ENCODE data around the gene UBFD1.
"Not testable (repeated sequence)": the region's sequence is repeated elsewhere in the genome, so short reads cannot be mapped to it uniquely, and the experiment has no call there.

The UBFD1 gene

DNA sequence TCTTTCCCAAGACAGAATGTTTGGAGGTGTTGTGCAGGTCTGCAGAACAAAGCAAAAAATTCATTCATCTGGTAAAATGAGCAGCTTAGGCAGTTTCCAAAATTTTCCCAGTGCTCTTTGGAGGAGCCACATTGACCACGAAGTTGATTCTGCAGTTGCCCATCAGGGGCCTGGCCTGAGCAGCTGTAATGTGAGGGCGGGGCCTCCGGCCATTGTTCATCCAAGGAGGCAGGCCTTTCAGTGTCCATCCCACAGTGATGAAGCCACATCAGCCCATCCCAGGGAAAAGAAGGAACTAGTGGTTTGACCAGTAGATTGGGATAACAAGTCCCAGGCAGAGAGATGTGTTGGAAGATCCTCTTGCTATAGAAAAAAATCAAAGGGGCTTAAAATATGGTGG lies 10.1 kb downstream of the UBFD1 start:
- no peak for DNase-seq (ENCODE audit: low spot score)

DNA sequence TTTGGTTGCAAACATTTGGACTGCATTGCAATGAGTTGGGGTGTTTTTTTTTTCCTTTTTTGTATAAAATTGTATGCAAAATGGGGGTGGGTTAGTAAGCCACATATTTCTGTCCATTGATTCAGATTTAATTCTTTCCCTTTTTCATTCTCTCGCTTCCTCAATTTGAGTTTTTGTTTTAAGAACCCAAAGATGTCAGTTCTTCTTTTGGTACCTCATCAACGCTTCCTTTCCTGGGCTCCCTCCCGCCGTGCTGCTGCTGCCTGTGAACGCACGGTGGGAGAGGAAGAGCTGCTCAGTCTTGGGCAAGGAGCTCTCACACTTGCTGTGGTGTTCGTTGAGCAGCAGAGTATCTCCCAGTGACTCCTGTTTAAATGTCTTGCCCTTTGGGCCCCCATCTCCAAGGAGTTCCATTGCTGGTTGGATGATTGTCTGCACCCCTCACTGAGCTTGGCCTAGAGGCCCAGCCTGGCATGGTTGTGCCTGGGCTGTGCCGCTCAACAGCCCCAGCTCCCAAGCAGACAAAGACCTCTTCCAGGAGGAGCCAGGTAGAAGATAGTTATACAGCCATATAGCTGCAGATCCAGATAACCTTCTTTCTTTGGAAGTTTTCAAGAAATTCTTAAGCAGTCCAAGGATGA lies 13.6 kb downstream of the UBFD1 start:
- peak; percentile 34 for DNase-seq (ENCODE audit: low spot score)

DNA sequence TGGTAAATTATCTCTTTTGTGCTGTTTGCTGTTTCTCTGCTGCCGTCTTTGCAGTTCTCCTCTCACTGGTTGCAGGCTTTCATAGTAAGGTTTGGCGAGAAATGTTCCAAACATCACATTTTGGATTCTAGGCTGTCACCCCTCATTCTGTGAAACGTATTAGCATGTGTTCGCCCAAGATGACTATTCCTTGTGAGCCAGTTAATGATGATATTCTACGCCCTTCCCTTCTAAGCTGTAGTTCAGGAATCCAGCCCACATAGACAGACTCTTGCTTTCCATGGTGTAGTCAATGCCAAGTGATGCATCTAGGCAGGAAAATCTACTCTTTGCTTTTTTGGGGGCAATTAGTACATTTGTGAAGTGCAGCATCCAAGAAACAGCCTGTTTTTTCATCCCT lies 14.4 kb downstream of the UBFD1 start:
- no peak for DNase-seq (ENCODE audit: low spot score)

GRCh38 chr16:23572394-23572793 lies 14.9 kb downstream of the UBFD1 start:
- DNase-seq (ENCODE audit: low spot score): no peak

DNA sequence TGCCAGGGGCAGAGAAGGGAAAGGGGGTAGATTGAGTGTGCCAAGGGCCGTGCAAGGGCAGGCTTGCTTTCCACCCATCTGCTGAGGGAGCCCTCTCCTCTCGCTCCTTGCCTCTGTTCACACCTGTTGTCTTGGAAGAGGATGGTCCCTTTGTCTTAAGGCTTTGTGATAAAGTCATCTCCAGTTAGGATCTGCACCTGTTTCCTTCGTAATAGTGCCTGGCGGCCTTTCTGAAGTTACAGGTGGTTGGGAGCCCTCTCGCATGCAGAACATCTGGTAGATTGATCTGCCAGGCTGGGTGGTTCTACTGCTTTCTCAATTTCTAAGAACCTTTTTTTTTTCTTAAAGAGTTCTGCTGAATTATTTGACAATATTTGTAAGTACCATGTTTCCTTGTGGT lies 16.3 kb downstream of the UBFD1 start:
- no peak for DNase-seq (ENCODE audit: low spot score)

DNA sequence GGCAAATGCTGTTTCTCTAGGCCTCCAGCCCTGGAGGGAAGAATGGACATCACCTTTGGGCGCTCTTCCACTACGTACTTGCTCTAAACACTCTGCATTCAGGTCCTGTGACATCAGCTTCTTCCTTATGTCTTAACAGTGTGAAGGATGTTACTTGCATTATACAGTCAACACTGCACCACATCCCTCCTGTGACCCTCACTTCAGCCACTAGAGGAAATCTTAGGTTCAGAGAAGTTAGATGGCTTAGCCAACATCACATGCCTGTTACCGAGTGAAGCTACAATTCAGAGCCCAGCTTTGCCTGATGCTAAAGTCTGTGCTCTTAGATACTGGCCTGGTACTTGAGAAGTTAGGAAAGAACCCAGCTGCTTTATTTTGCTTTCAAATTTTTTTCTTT lies 18.3 kb downstream of the UBFD1 start:
- no peak for DNase-seq (ENCODE audit: low spot score)

GRCh38 chr16:23577493-23577892 lies 20.0 kb downstream of the UBFD1 start:
- no peak for DNase-seq (ENCODE audit: low spot score)

GRCh38 chr16:23578101-23578830 lies 20.7 kb downstream of the UBFD1 start:
- peak; percentile 47 for DNase-seq (ENCODE audit: low spot score)

DNA sequence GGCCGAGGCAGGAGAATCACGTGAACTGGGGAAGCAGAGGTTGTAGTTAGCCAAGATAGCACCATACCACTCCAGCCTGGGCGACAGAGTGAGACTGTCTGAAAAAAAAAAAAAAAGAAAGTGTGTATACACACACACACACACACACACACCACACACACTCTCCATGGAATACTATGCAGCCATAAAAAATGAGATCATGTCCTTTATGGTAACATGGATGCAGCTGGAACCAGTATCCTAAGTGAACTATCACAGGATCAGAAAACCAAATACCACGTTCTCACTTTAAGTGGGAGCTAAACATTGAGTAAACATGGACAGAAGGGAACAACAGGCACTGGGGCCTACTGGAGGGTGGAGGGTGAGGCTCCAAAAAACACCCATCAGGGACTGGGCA lies 21.8 kb downstream of the UBFD1 start:
- DNase-seq (ENCODE audit: low spot score): no peak

DNA sequence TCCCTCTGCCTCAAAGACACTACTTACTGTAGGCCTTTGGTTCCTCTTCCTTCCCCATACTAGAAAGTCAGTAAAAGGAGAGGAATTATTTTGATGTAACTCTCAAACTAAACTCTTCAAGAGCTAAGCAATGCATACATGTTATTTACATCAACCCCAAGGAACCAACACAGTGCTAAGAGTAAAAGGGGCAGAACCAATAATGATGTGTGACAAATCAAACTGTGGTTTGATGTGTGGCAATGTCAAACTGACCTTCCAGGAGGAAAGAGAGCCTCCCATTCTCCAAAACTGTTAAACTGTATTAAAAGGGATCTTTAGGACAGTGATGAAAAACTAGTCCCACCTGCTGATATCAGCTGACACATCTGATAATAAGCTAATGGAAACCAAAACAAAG lies 22.9 kb downstream of the UBFD1 start:
- no peak for DNase-seq (ENCODE audit: low spot score)

GRCh38 chr16:23581764-23582163 lies 24.2 kb downstream of the UBFD1 start:
- DNase-seq (ENCODE audit: low spot score): no peak

DNA sequence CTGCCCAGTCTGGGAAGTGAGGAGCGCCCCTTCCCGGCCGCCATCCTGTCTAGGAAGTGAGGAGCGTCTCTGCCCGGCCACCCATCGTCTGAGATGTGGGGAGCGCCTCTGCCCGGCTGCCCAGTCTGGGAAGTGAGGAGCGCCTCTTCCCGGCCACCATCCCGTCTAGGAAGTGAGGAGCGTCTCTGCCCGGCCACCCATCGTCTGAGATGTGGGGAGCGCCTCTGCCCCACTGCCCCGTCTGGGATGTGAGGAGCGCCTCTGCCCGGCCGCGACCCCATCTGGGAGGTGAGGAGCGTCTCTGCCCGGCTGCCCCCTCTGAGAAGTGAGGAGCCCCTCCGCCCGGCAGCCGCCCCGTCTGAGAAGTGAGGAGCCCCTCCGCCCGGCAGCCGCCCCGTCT lies 25.7 kb downstream of the UBFD1 start:
- not testable (repeated sequence) for DNase-seq (ENCODE audit: low spot score)

GRCh38 chr16:23584186-23585076 lies 26.9 kb downstream of the UBFD1 start:
- no peak for DNase-seq (ENCODE audit: low spot score)

- DNase-seq (ENCODE audit: low spot score): no peak
Observed at GRCh38 chr16:23587726-23588125, 30.2 kb downstream of the UBFD1 start.

DNA sequence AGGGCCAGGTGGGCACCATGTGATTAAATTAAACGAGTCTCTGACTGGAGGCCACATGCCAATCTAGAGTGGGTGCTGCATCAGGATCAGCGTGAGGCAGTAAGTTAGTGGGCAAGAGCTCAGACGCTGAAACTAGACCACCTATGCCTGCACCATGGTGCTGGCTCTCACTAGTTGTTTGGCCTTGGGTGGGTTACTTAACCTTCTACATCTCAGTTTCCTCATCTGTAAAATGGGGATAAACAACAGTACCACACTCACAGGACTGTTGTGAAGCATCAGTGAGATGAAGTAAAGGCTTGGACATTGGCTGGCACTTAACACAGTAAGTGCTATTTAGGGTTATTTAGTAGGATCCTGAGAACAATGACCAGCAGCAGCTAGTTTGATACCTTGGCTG lies 32.7 kb downstream of the UBFD1 start:
- DNase-seq (ENCODE audit: low spot score): no peak

- DNase-seq (ENCODE audit: low spot score): no peak
Observed at GRCh38 chr16:23594186-23594585, 36.7 kb downstream of the UBFD1 start.

GRCh38 chr16:23595246-23595950 lies 37.9 kb downstream of the UBFD1 start:
- peak; percentile 1 for DNase-seq (ENCODE audit: low spot score)

GRCh38 chr16:23595951-23596720 lies 38.6 kb downstream of the UBFD1 start, which contains the start of gene NDUFAB1:
NDUFAB1 (minus strand) TSS chr16:23596316; CDS start chr16:23596290, 26 bp downstream.
- peak; percentile 85 for DNase-seq (ENCODE audit: low spot score)

GRCh38 chr16:23597003-23597756 lies 39.7 kb downstream of the UBFD1 start:
- DNase-seq (ENCODE audit: low spot score): peak; percentile 10

DNA sequence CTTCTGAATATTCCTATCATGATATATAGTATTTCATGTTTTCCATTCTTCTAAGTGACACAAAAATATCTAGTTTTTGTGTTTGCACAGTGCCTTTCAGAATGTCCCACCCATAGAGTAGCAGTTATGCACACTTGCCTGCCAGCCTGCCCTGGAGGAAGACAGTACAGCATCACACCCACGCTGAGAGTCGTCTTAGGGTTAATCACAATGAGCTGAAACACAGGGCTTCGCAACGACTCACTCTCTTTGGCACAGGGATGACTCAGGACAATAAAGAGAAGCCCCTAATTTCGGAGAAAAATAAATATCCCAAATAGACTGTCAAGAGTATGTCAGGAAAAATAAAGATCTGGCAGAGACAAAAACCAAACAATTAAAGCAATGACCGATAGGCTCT lies 50.2 kb downstream of the UBFD1 start:
- DNase-seq (ENCODE audit: low spot score): no peak

- DNase-seq (ENCODE audit: low spot score): no peak
Observed at GRCh38 chr16:23608194-23608593, 50.7 kb downstream of the UBFD1 start.

Measured in globus pallidus (tissue), 1 donor.